SU-DHL-6 (cell line): ENCODE results near the gene SMIM23.

Experiments used
- H2AFZ ChIP-seq: fragments of 200-600 bp; sonication (generic); 2 replicates; pipeline ENCODE4 v1.6.1; 2014; ENCODE audit warnings: low read depth, mild to moderate bottlenecking, moderate library complexity, mixed read lengths, antibody characterized with exemption, low read length; ENCODE audit not compliant: severe bottlenecking
- H3F3A ChIP-seq: fragments of 200-600 bp; shearing (Covaris generic); 2 replicates; pipeline ENCODE4 v1.6.0; 2016; ENCODE audit warnings: antibody characterized with exemption, mild to moderate bottlenecking; ENCODE audit not compliant: insufficient read depth
- H3K27ac ChIP-seq: fragments of 200-600 bp; sonication (generic); 2 replicates; pipeline ENCODE4 v1.5.1; 2016; ENCODE audit warnings: low read depth, mild to moderate bottlenecking, low read length, moderate library complexity, mixed read lengths
- H3K27me3 ChIP-seq: fragments of 200-600 bp; sonication (generic), shearing (Covaris generic); 2 replicates; pipeline ENCODE4 v1.6.0; 2014; ENCODE audit warnings: mild to moderate bottlenecking, low read length
- H3K36me3 ChIP-seq: fragments of 200-600 bp; sonication (generic); 2 replicates; pipeline ENCODE4 v1.6.1; 2014; ENCODE audit warnings: mild to moderate bottlenecking, low read length, mixed read lengths
- H3K4me2 ChIP-seq: fragments of 300-600, 200-600 bp; shearing (Covaris generic), sonication (generic); 2 replicates; pipeline ENCODE4 v1.6.0; 2014; ENCODE audit warnings: low read length, low read depth, mild to moderate bottlenecking; ENCODE audit not compliant: poor library complexity, severe bottlenecking
- H3K4me3 ChIP-seq: fragments of 200-600 bp; sonication (generic); 2 replicates; pipeline ENCODE4 v1.5.1; 2014; ENCODE audit warnings: antibody characterized with exemption, low read length, mild to moderate bottlenecking, mixed read lengths; ENCODE audit not compliant: insufficient read depth, poor library complexity, severe bottlenecking
- H3K79me2 ChIP-seq: fragments of 200-600 bp; sonication (generic); 2 replicates; pipeline ENCODE4 v1.6.1; 2014; ENCODE audit warnings: mild to moderate bottlenecking, low read length, moderate library complexity; ENCODE audit not compliant: insufficient read depth
- H3K9ac ChIP-seq: fragments of 200-600 bp; sonication (generic); 2 replicates; pipeline ENCODE4 v1.7.0; 2014; ENCODE audit warnings: mild to moderate bottlenecking, low read length
- H3K9me2 ChIP-seq: fragments of 200-600 bp; sonication (generic); replicated peaks from 2 replicates; pipeline ENCODE4 v1.6.1; 2014; ENCODE audit warnings: low read length; ENCODE audit not compliant: insufficient read depth
- H3K9me3 ChIP-seq: fragments of 200-600 bp; sonication (generic); 2 replicates; pipeline ENCODE4 v1.6.1; 2014; ENCODE audit warnings: low read length, mixed read lengths; ENCODE audit not compliant: insufficient read depth
- H4K20me1 ChIP-seq: fragments of 200-600 bp; sonication (generic); 2 replicates; pipeline ENCODE4 v1.6.1; 2014; ENCODE audit warnings: low read depth, mild to moderate bottlenecking, antibody characterized with exemption, low read length, moderate library complexity, mixed read lengths
- EZH2phosphoT487 ChIP-seq: fragments of 200-600 bp; sonication (generic), shearing (Covaris generic); conservative IDR thresholded peaks from 2 replicates; pipeline ENCODE4 v1.6.1; 2018; ENCODE audit warnings: mild to moderate bottlenecking, antibody characterized with exemption, low read length, moderate library complexity, mixed read lengths
- TF ChIP-seq, protein P1 (sequence below): fragments of 200-600 bp; sonication (generic); IDR thresholded peaks from one replicate; pipeline ENCODE4 v1.5.1; 2017; ENCODE audit warnings: antibody characterized with exemption, mild to moderate bottlenecking, low read length, moderate library complexity; ENCODE audit not compliant: insufficient read depth, poor library complexity, severe bottlenecking

The SMIM23 gene

GRCh38 chr5:171755354-171755821, 30.2 kb upstream of the SMIM23 start:
- H2AFZ ChIP-seq: no peak overlapping the region
- no peak overlapping the region for H3K27ac ChIP-seq
- H3K79me2 ChIP-seq: no peaks in the 10 kb centered on the region
- TF ChIP-seq EZH2phosphoT487: no peak
- TF ChIP-seq, protein P1, sequence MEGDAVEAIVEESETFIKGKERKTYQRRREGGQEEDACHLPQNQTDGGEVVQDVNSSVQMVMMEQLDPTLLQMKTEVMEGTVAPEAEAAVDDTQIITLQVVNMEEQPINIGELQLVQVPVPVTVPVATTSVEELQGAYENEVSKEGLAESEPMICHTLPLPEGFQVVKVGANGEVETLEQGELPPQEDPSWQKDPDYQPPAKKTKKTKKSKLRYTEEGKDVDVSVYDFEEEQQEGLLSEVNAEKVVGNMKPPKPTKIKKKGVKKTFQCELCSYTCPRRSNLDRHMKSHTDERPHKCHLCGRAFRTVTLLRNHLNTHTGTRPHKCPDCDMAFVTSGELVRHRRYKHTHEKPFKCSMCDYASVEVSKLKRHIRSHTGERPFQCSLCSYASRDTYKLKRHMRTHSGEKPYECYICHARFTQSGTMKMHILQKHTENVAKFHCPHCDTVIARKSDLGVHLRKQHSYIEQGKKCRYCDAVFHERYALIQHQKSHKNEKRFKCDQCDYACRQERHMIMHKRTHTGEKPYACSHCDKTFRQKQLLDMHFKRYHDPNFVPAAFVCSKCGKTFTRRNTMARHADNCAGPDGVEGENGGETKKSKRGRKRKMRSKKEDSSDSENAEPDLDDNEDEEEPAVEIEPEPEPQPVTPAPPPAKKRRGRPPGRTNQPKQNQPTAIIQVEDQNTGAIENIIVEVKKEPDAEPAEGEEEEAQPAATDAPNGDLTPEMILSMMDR: no peak
- H3K4me3 ChIP-seq: no peak overlapping the region
- no peak overlapping the region for H3K4me2 ChIP-seq
- no peaks in the 10 kb centered on the region for H3K36me3 ChIP-seq
- no peaks in the 10 kb centered on the region for H3K9me3 ChIP-seq
- no peaks in the 10 kb centered on the region for H4K20me1 ChIP-seq
- no peaks in the 10 kb centered on the region for H3K27me3 ChIP-seq
- H3K9ac ChIP-seq: no peak overlapping the region
- no peaks in the 10 kb centered on the region for H3F3A ChIP-seq
- H3K9me2 ChIP-seq: no peaks in the 10 kb centered on the region

DNA sequence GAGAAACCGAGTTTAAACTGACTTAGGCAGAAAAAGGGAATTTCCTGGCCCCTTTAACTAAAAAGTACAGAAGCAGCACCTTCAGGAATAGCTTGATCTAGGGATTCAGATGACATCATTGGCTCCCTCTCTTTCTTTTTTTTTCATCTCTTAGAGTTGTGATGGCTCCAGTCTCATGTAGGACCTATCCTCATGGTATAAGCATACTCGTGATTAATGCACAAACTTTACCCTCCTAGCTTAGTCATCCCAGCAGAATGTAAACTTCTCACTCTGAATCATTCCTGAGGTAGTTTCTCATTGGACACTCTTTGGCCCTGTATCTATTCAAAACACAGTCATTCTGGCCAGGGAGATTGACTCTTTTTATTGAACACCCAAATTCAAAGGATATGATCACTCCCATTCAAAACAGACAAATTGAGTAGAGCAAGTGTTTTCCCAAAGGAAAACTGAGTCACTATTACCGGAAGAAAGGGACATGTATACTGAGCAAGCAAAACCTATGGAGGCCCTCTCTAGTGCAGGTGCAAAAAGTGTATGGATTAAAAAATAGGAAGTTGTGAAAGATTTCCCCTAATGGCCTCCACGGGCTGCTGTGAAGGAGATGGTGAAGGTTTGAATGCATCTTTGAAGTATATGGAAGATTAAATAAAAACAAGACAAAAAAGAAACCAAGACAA, 27.6 kb upstream of the SMIM23 start:
- no peak overlapping the region for H3K27ac ChIP-seq
- H3K9me3 ChIP-seq: no peaks in the 10 kb centered on the region
- H3K36me3 ChIP-seq: no peaks in the 10 kb centered on the region
- H2AFZ ChIP-seq: no peak overlapping the region
- no peak overlapping the region for H3K4me3 ChIP-seq
- H3K9me2 ChIP-seq: no peaks in the 10 kb centered on the region
- TF ChIP-seq, protein P1: no peak
- TF ChIP-seq EZH2phosphoT487: no peak
- no peaks in the 10 kb centered on the region for H3K27me3 ChIP-seq
- H3F3A ChIP-seq: no peaks in the 10 kb centered on the region
- no peak overlapping the region for H3K9ac ChIP-seq
- no peak overlapping the region for H3K4me2 ChIP-seq
- H4K20me1 ChIP-seq: no peaks in the 10 kb centered on the region
- H3K79me2 ChIP-seq: no peaks in the 10 kb centered on the region

DNA sequence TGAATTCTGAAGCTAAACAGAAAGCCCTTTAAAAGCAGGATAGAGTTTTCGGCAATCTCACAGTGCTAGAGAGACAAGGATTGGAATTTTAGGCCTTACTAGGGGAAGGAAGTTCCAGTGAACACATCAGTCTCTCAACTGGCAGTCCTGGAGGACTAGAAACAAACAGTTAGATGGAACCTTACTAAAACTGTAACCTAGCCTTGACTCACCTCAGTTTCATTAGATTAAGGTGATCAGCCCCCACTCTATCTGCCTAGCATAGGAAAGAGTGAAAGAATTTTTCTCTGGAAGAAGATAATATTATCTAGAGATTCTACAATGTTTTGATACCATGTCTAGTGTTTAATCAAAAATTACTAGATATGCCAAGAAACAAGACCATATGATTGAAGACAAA, 25.8 kb upstream of the SMIM23 start:
- TF ChIP-seq, protein P1: no peak
- no peak for TF ChIP-seq EZH2phosphoT487
- no peaks in the 10 kb centered on the region for H3K79me2 ChIP-seq
- no peaks in the 10 kb centered on the region for H3K36me3 ChIP-seq
- no peaks in the 10 kb centered on the region for H3K9me2 ChIP-seq
- H3K27me3 ChIP-seq: no peaks in the 10 kb centered on the region
- H2AFZ ChIP-seq: no peak overlapping the region
- no peak overlapping the region for H3K4me3 ChIP-seq
- no peak overlapping the region for H3K9ac ChIP-seq
- no peaks in the 10 kb centered on the region for H3F3A ChIP-seq
- no peak overlapping the region for H3K27ac ChIP-seq
- H3K9me3 ChIP-seq: no peaks in the 10 kb centered on the region
- H4K20me1 ChIP-seq: no peaks in the 10 kb centered on the region
- H3K4me2 ChIP-seq: no peak overlapping the region
